ENCODE data around the gene CDC26. TPM values are rescaled to one million over a fixed set of nuclear protein-coding genes. Genes with fewer than 3 reads are reported as not detected.
A peak's percentile ranks its signal among the peaks of the same experiment; 100 is the strongest.

The CDC26 gene
- total RNA-seq (2014; rRNA removed; shearing (Covaris generic)): 46.5 and 53.3 TPM in 2 replicates

GRCh38 chr9:113275157-113276131 lies at the start of gene CDC26, which contains the start of gene PRPF4:
Gene CDC26 (minus strand): TSS chr9:113275572. CDS start chr9:113272507, 3,065 bp downstream.
Gene PRPF4 (plus strand): TSS chr9:113275658. CDS start chr9:113275744, 86 bp downstream.
- peak; percentile 99 for DNase-seq (ENCODE audit: low spot score)
- in situ Hi-C loops (cut with HindIII; ENCODE audit: low sequenced_read_pairs): no loop called here

- no peak for DNase-seq (ENCODE audit: low spot score)
- in situ Hi-C loops (cut with HindIII; ENCODE audit: low sequenced_read_pairs): no loop called here
Observed at GRCh38 chr9:113322671-113323070, 47.3 kb upstream of the CDC26 start.

GRCh38 chr9:113320051-113320450 lies 44.7 kb upstream of the CDC26 start:
- no peak for DNase-seq (ENCODE audit: low spot score)
- in situ Hi-C loops (cut with HindIII; ENCODE audit: low sequenced_read_pairs): no loop called here

GRCh38 chr9:113319054-113319453 lies 43.7 kb upstream of the CDC26 start:
- in situ Hi-C loops (cut with HindIII; ENCODE audit: low sequenced_read_pairs): no loop called here

GRCh38 chr9:113317777-113318176 lies 42.4 kb upstream of the CDC26 start:
- no peak for DNase-seq (ENCODE audit: low spot score)
- in situ Hi-C loops (cut with HindIII; ENCODE audit: low sequenced_read_pairs): no loop called here

More at GRCh38 chr9:113319054-113319453, 43.7 kb upstream of the CDC26 start:
- no peak for DNase-seq (ENCODE audit: low spot score)

GRCh38 chr9:113316030-113316429 lies 40.7 kb upstream of the CDC26 start:
- in situ Hi-C loops (cut with HindIII; ENCODE audit: low sequenced_read_pairs): no loop called here
- DNase-seq (ENCODE audit: low spot score): no peak

GRCh38 chr9:113315231-113315630 lies 39.9 kb upstream of the CDC26 start:
- in situ Hi-C loops (cut with HindIII; ENCODE audit: low sequenced_read_pairs): no loop called here

GRCh38 chr9:113313261-113313660 lies 37.9 kb upstream of the CDC26 start:
- in situ Hi-C loops (cut with HindIII; ENCODE audit: low sequenced_read_pairs): no loop called here
- no peak for DNase-seq (ENCODE audit: low spot score)

More at GRCh38 chr9:113315231-113315630, 39.9 kb upstream of the CDC26 start:
- no peak for DNase-seq (ENCODE audit: low spot score)

GRCh38 chr9:113311961-113312360 lies 36.6 kb upstream of the CDC26 start:
- in situ Hi-C loops (cut with HindIII; ENCODE audit: low sequenced_read_pairs): no loop called here
- no peak for DNase-seq (ENCODE audit: low spot score)

GRCh38 chr9:113310538-113310937 lies 35.2 kb upstream of the CDC26 start:
- DNase-seq (ENCODE audit: low spot score): no peak
- in situ Hi-C loops (cut with HindIII; ENCODE audit: low sequenced_read_pairs): no loop called here

- peak; percentile 26 for DNase-seq (ENCODE audit: low spot score)
- in situ Hi-C loops (cut with HindIII; ENCODE audit: low sequenced_read_pairs): no loop called here
Observed at GRCh38 chr9:113309204-113309813, 33.9 kb upstream of the CDC26 start.

- no peak for DNase-seq (ENCODE audit: low spot score)
- in situ Hi-C loops (cut with HindIII; ENCODE audit: low sequenced_read_pairs): no loop called here
Observed at GRCh38 chr9:113307396-113307975, 32.1 kb upstream of the CDC26 start.

- in situ Hi-C loops (cut with HindIII; ENCODE audit: low sequenced_read_pairs): no loop called here
- DNase-seq (ENCODE audit: low spot score): no peak
Observed at GRCh38 chr9:113306566-113306965, 31.2 kb upstream of the CDC26 start.

- in situ Hi-C loops (cut with HindIII; ENCODE audit: low sequenced_read_pairs): no loop called here
- DNase-seq (ENCODE audit: low spot score): no peak
Observed at GRCh38 chr9:113302792-113303418, 27.5 kb upstream of the CDC26 start, which contains the start of gene RNF183. Gene RNF183 (minus strand): TSS chr9:113303376. CDS start chr9:113298184, 5,192 bp downstream.

- in situ Hi-C loops (cut with HindIII; ENCODE audit: low sequenced_read_pairs): no loop called here
- DNase-seq (ENCODE audit: low spot score): no peak
Observed at GRCh38 chr9:113301548-113301947, 26.2 kb upstream of the CDC26 start.

- in situ Hi-C loops (cut with HindIII; ENCODE audit: low sequenced_read_pairs): no loop called here
- no peak for DNase-seq (ENCODE audit: low spot score)
Observed at GRCh38 chr9:113299800-113300292, 24.5 kb upstream of the CDC26 start.

GRCh38 chr9:113298924-113299770 lies 23.8 kb upstream of the CDC26 start:
- DNase-seq (ENCODE audit: low spot score): no peak
- in situ Hi-C loops (cut with HindIII; ENCODE audit: low sequenced_read_pairs): no loop called here

- DNase-seq (ENCODE audit: low spot score): no peak
- in situ Hi-C loops (cut with HindIII; ENCODE audit: low sequenced_read_pairs): no loop called here
Observed at GRCh38 chr9:113298311-113298710, 22.9 kb upstream of the CDC26 start.

Data from G401 (cell line).